Endothelial cell of umbilical vein (primary cell): ENCODE data around the gene CYP19A1. TPM values are rescaled to one million over a fixed set of nuclear protein-coding genes. Genes with fewer than 3 reads are reported as not detected.

Source experiments
- BruUV-seq: library from RNA; stranded (reverse); fragments of 400-500 nt; replicated peaks from 2 replicates; lab custom pipeline; 2021; lab: Mats Ljungman, UMichigan
- CTCF ChIA-PET: fragments of 300-600, 350-600 bp; sonication (Branson Sonifier 250); formaldehyde crosslinking; loops from one replicate; lab custom pipeline; 2021; ENCODE audit warnings: antibody characterized with exemption, inconsistent platforms; lab: Charles Lee
- POLR2A ChIA-PET: fragments of 300-600, 350-600 bp; sonication (Branson Sonifier 250); formaldehyde crosslinking; loops from one replicate; lab custom pipeline; 2021; ENCODE audit warnings: antibody characterized with exemption, inconsistent platforms; lab: Charles Lee
- DNase-seq: peaks from one replicate; pipeline ENCODE4 v3.0.0-alpha.2; 2011; ENCODE audit warnings: low read depth, low spot score
- FAIRE-seq: peaks from 2 replicates; lab custom pipeline; 2011; peaks lifted over from hg19 to GRCh38; lab: Jason Lieb, UNC
- H2AFZ ChIP-seq: 2 replicates; pipeline ENCODE4 v1.6.0; 2012; ENCODE audit warnings: low read depth, low read length, control low read depth, inconsistent platforms
- H3K27ac ChIP-seq: 2 replicates; pipeline ENCODE4 v1.5.1; 2011; ENCODE audit warnings: low read depth, mild to moderate bottlenecking, control low read depth, low read length, moderate library complexity; ENCODE audit not compliant: insufficient read depth
- H3K27me3 ChIP-seq, 2 experiments: 2 replicates each; pipeline versions ENCODE4 v1.6.0 to v1.6.1; 2011; ENCODE audit warnings: low read length in 2 of 2, mixed read lengths in 1 of 2; ENCODE audit not compliant: control insufficient read depth in 2 of 2, insufficient read depth in 2 of 2
- H3K36me3 ChIP-seq, 2 experiments: 2 replicates in 1 of 2; 3 replicates in 1 of 2; pipeline ENCODE4 v1.5.1; 2011; ENCODE audit warnings: low read length in 2 of 2, mild to moderate bottlenecking in 1 of 2, moderate library complexity in 1 of 2; ENCODE audit not compliant: control insufficient read depth in 2 of 2, insufficient read depth in 2 of 2; ENCODE audit errors: extremely low read depth in 1 of 2
- H3K4me1 ChIP-seq: 3 replicates; pipeline ENCODE4 v1.5.1; 2011; ENCODE audit warnings: mild to moderate bottlenecking, low read length; ENCODE audit not compliant: control insufficient read depth, insufficient read depth; ENCODE audit errors: extremely low read depth
- H3K4me2 ChIP-seq: 2 replicates; pipeline ENCODE4 v1.6.1; 2011; ENCODE audit warnings: low read length, control low read depth, mixed read lengths; ENCODE audit not compliant: insufficient read depth
- H3K4me3 ChIP-seq, 3 experiments: fragments of 200-600 bp in 1 of 3; sonication (generic), shearing (Covaris generic) in 1 of 3; replicated peaks in 1 of 3; 2 replicates each; pipeline ENCODE4 v1.5.1; 2011 to 2016; ENCODE audit warnings: control low read depth in 3 of 3, low read length in 3 of 3, mild to moderate bottlenecking in 2 of 3, inconsistent platforms in 1 of 3, low read depth in 1 of 3, moderate library complexity in 1 of 3; ENCODE audit not compliant: insufficient read depth in 1 of 3
- H3K79me2 ChIP-seq: 2 replicates; pipeline ENCODE4 v1.6.0; 2012; ENCODE audit warnings: low read length, inconsistent platforms; ENCODE audit not compliant: control insufficient read depth, insufficient read depth
- H3K9ac ChIP-seq: replicated peaks from 2 replicates; pipeline ENCODE3; 2011; ENCODE audit warnings: low read length, control low read depth; ENCODE audit not compliant: insufficient read depth; ENCODE audit errors: extremely low read depth
- H3K9me1 ChIP-seq: replicated peaks from 3 replicates; pipeline ENCODE4 v1.6.0; 2011; ENCODE audit warnings: mild to moderate bottlenecking, low read length; ENCODE audit not compliant: control insufficient read depth, insufficient read depth; ENCODE audit errors: extremely low read depth
- H3K9me3 ChIP-seq: replicated peaks from 2 replicates; pipeline ENCODE4 v1.5.1; 2012; ENCODE audit warnings: low read length, inconsistent platforms; ENCODE audit not compliant: control insufficient read depth, insufficient read depth
- H4K20me1 ChIP-seq: replicated peaks from 2 replicates; pipeline ENCODE3; 2011; ENCODE audit warnings: mild to moderate bottlenecking, low read length; ENCODE audit not compliant: control insufficient read depth, insufficient read depth; ENCODE audit errors: extremely low read depth
- EZH2 ChIP-seq: IDR thresholded peaks from 2 replicates; pipeline ENCODE4 v1.6.1; 2012; ENCODE audit warnings: borderline replicate concordance, low read depth, mild to moderate bottlenecking, moderate library complexity, low read length, inconsistent platforms; ENCODE audit not compliant: severe bottlenecking
- FOS ChIP-seq: IDR thresholded peaks from 2 replicates; pipeline ENCODE4 v1.6.1; 2011; ENCODE audit warnings: mild to moderate bottlenecking, low read length, moderate library complexity, borderline replicate concordance; ENCODE audit not compliant: insufficient read depth
- GATA2 ChIP-seq: IDR thresholded peaks from 2 replicates; pipeline ENCODE4 v1.7.0; 2011; ENCODE audit warnings: low read depth, mild to moderate bottlenecking, moderate library complexity, mixed read lengths, low read length; ENCODE audit not compliant: insufficient read length, insufficient read depth
- JUN ChIP-seq: IDR thresholded peaks from 2 replicates; pipeline ENCODE4 v1.6.1; 2011; ENCODE audit warnings: borderline replicate concordance, low read depth; ENCODE audit not compliant: insufficient read length, insufficient read depth
- MYC ChIP-seq: IDR thresholded peaks from one replicate; pipeline ENCODE4 v1.6.1; 2011; ENCODE audit warnings: mild to moderate bottlenecking, low read depth, low read length
- POLR2A ChIP-seq: IDR thresholded peaks from 2 replicates; pipeline ENCODE4 v1.6.1; 2012; ENCODE audit warnings: low read depth, mild to moderate bottlenecking, control low read depth, low read length
- POLR2AphosphoS5 ChIP-seq: IDR thresholded peaks from 2 replicates; pipeline ENCODE4 v1.6.1; 2012; ENCODE audit warnings: low read depth, mild to moderate bottlenecking, control low read depth, low read length, moderate library complexity; ENCODE audit not compliant: insufficient read depth
- dilution Hi-C: fragments of 300-500 bp; cut with MboI; formaldehyde crosslinking; loops from one replicate; pipeline ENCODE4 v1.15.0; 2019; ENCODE audit warnings: low sequenced_read_pairs; ENCODE audit not compliant: extremely low pct_ligation_motif_present
- intact Hi-C: fragments of 100-400 bp; cut with micrococcal nuclease; formaldehyde crosslinking; loops from one replicate; pipeline ENCODE4 v1.10.0; 2022
- polyA plus RNA-seq, 4 experiments: library from polyadenylated mRNA; depleted of rRNA in 3 of 4; stranded (reverse) in 3 of 4; unstranded in 1 of 4; fragments of >200 nt; gene quantifications; 2 replicates each; pipeline versions ENCODE4 v1.2.1 to v1.2.3, GENCODE V29; 2011 to 2012; ENCODE audit warnings: missing spikeins in 1 of 4
- total RNA-seq: library from RNA; stranded (reverse); gene quantifications from 2 replicates; pipeline ENCODE4 v1.2.3, GENCODE V29; 2021
- TF ChIP-seq, protein P1 (sequence below): IDR thresholded peaks from 2 replicates; pipeline ENCODE4 v1.6.1; 2011; ENCODE audit not compliant: insufficient read depth, insufficient read length
- TF ChIP-seq, protein P2 (sequence below), 2 donors: IDR thresholded peaks; 1 replicate in 1 of 2; 2 replicates in 1 of 2; pipeline ENCODE4 v1.5.1; 2011; ENCODE audit warnings: low read length in 2 of 2, mild to moderate bottlenecking in 2 of 2, moderate library complexity in 2 of 2, control low read depth in 1 of 2, inconsistent platforms in 1 of 2, low read depth in 1 of 2; ENCODE audit not compliant: insufficient read depth in 1 of 2; ENCODE audit errors: extremely low read depth in 1 of 2

The CYP19A1 gene
- total and polyA plus RNA-seq, 2 donors (not counting 3 experiments of a cell fraction or from before 2014, with no cell fraction given), result not detected

DNA sequence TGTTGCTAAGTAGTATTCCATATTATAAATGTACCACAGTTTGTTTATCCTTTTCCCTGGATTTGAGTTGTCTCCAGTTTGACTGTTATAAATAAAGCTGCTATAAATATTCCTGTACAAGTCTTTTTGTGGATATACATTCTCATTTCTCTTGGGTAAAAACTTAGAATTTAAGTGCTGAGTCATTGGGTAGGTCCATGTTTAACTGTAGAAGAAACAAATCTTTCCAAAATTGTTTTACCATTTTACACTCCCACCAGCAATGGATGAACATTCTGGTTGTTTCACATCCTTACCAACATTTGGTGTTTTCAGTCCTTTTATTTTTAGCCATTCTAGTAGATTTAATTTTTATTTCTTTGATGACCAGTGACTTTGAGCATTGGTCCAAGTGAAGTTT lies 169.7 kb downstream of the CYP19A1 start:
- dilution Hi-C loops (no loop called here), intact Hi-C loops (no loop called here)
- CTCF ChIA-PET, result interaction anchor here (1.0 kb wide), 1 partner anchor 36 kb away, joined by 3 read pairs; no protein-coding TSS in a partner anchor
- H3K9me1 ChIP-seq, result no peaks in the 10 kb centered on the region
- no peaks in the 10 kb centered on the region for H3K9me3 ChIP-seq
- no peak overlapping the region for H3K4me3 ChIP-seq
- FAIRE-seq, result no peak
- POLR2A ChIA-PET, result no interaction called here
- H3K27me3 ChIP-seq, result peaks cover 9 to 11% of the 10 kb centered on the region in 2 experiments
- peaks cover 8% of the 10 kb centered on the region for H3K4me1 ChIP-seq
- BruUV-seq, result no TSS peak
- no peak overlapping the region for H3K27ac ChIP-seq
- no peak for TF ChIP-seq POLR2AphosphoS5
- TF ChIP-seq JUN, result no peak
- no peak for TF ChIP-seq GATA2
- H3K36me3 ChIP-seq, result no peaks in the 10 kb centered on the region
- no peak overlapping the region for H3K4me2 ChIP-seq
- no peak for DNase-seq
- no peaks in the 10 kb centered on the region for H4K20me1 ChIP-seq
- H3K9ac ChIP-seq, result no peak overlapping the region
- no peaks in the 10 kb centered on the region for H3K79me2 ChIP-seq
- no peak overlapping the region for H2AFZ ChIP-seq

DNA sequence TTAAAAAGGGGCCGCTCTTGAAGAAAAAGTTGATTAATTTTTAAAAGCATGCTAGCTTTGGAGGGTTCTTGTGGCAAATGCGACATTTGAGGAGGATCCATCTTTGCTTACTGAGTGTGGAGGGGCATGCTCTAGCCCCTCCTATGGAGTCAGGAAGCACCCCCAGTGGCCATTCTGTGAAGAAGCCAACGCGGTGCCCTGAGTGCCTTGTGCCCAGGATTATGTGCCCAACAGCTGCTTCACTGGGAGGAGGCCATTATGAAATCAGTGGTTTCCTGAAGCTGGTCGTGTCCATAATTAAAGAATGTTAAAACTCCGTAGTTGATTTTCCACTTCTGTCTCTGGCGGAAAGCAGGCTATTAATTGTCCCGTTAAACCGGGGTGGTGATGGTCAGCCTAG lies 174.6 kb downstream of the CYP19A1 start:
- Histone ChIP-seq H3K27me3 (peaks cover 9 to 12% of the 10 kb centered on the region in 2 experiments), H3K9me3 (no peaks in the 10 kb centered on the region), H3K36me3 (no peaks in the 10 kb centered on the region), H3K79me2 (no peaks in the 10 kb centered on the region), H3K9ac (no peak overlapping the region), H4K20me1 (no peaks in the 10 kb centered on the region), H3K4me2 (no peak overlapping the region), H3K27ac (no peak overlapping the region), H3K9me1 (no peaks in the 10 kb centered on the region), H3K4me3 (no peak overlapping the region), H3K4me1 (peaks cover 4% of the 10 kb centered on the region), H2AFZ (no peak overlapping the region)
- dilution Hi-C loops, result no loop called here
- CTCF ChIA-PET, result interaction anchor here (1.0 to 4.5 kb wide), 38 partner anchors 8 to 339 kb away, joined by 3 to 470 read pairs (median 8); no protein-coding TSS in a partner anchor
- POLR2A ChIA-PET, result no interaction called here
- intact Hi-C loops, result loop anchor here (1.0 to 2.0 kb wide), 7 partner anchors 28 to 335 kb away; no protein-coding TSS in a partner anchor
- FAIRE-seq (no peak), DNase-seq (no peak)
- BruUV-seq, result no TSS peak
- TF ChIP-seq POLR2AphosphoS5, result no peak
- TF ChIP-seq, protein P1, sequence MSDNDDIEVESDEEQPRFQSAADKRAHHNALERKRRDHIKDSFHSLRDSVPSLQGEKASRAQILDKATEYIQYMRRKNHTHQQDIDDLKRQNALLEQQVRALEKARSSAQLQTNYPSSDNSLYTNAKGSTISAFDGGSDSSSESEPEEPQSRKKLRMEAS, result no peak
- TF ChIP-seq FOS, result no peak
- no peak for TF ChIP-seq POLR2A
- no peak for TF ChIP-seq MYC
- TF ChIP-seq, protein P2, sequence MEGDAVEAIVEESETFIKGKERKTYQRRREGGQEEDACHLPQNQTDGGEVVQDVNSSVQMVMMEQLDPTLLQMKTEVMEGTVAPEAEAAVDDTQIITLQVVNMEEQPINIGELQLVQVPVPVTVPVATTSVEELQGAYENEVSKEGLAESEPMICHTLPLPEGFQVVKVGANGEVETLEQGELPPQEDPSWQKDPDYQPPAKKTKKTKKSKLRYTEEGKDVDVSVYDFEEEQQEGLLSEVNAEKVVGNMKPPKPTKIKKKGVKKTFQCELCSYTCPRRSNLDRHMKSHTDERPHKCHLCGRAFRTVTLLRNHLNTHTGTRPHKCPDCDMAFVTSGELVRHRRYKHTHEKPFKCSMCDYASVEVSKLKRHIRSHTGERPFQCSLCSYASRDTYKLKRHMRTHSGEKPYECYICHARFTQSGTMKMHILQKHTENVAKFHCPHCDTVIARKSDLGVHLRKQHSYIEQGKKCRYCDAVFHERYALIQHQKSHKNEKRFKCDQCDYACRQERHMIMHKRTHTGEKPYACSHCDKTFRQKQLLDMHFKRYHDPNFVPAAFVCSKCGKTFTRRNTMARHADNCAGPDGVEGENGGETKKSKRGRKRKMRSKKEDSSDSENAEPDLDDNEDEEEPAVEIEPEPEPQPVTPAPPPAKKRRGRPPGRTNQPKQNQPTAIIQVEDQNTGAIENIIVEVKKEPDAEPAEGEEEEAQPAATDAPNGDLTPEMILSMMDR (IDR thresholded peaks at IDR 0.05; ENCODE audit: extremely low read depth in 1 of 2, insufficient read depth in 1 of 2, low read depth in 1 of 2, low read length in 2 of 2), result no peak
- no peak for TF ChIP-seq JUN
- no peak for TF ChIP-seq EZH2
